Heart left ventricle (tissue), 16 donors: ENCODE results near the gene ASAP2. TPM values are rescaled to one million over a fixed set of nuclear protein-coding genes. Genes with fewer than 3 reads are reported as not detected.

Source experiments
- ATAC-seq, 4 donors: fragments of 200-7000 bp; cut with Tn5 transposase; one replicate each; pipeline ENCODE4 v1.9.1; 2020 to 2022; ENCODE audit warnings: moderate library complexity in 4 of 4, mild to moderate bottlenecking in 3 of 4, moderate number of reproducible peaks in 1 of 4
- DNase-seq, 5 donors: peaks; one replicate each; pipeline ENCODE4 v3.0.0-alpha.2; 2020
- H3K27ac ChIP-seq, 12 donors: fragments of 200-600 bp; sonication (generic) in 4 of 12; one replicate each; pipeline versions ENCODE4 v1.5.0 to v1.8.0; 2016 to 2022; ENCODE audit warnings: mild to moderate bottlenecking in 2 of 12
- H3K27me3 ChIP-seq, 9 donors: fragments of 200-600 bp; sonication (generic) in 2 of 9; one replicate each; pipeline versions ENCODE4 v1.5.1 to v1.8.0; 2016 to 2022; ENCODE audit warnings: mild to moderate bottlenecking in 3 of 9
- H3K36me3 ChIP-seq, 9 donors: fragments of 200-600 bp; sonication (generic) in 2 of 9; one replicate each; pipeline versions ENCODE4 v1.5.0 to v1.8.0; 2018 to 2022; ENCODE audit warnings: mild to moderate bottlenecking in 2 of 9
- H3K4me1 ChIP-seq, 12 donors: fragments of 200-600 bp; sonication (generic) in 4 of 12; one replicate each; pipeline versions ENCODE4 v1.5.0 to v1.8.0; 2016 to 2022; ENCODE audit warnings: mild to moderate bottlenecking in 3 of 12
- H3K4me3 ChIP-seq, 12 donors: fragments of 200-600 bp; sonication (generic) in 4 of 12; one replicate each; pipeline versions ENCODE4 v1.5.0 to v1.8.0; 2017 to 2022; ENCODE audit warnings: mild to moderate bottlenecking in 9 of 12, moderate library complexity in 4 of 12
- H3K9me3 ChIP-seq, 12 donors: fragments of 200-600 bp; sonication (generic) in 4 of 12; one replicate each; pipeline versions ENCODE4 v1.5.0 to v1.8.0; 2016 to 2022; ENCODE audit warnings: mild to moderate bottlenecking in 1 of 12
- POLR2A ChIP-seq, 2 donors: fragments of 450-650 bp; IDR thresholded peaks; one replicate each; pipeline ENCODE4 v1.6.1; 2017; ENCODE audit warnings: antibody characterized with exemption in 2 of 2, mild to moderate bottlenecking in 2 of 2, moderate library complexity in 2 of 2
- WGBS, 4 donors: extraction: QIAGEN DNeasy Blood & Tissue Kit in 2 of 4; methylation state at CpG; one replicate each; pipeline versions ENCODE4 v1.1.5 to v1.1.7; 2013 to 2018; 5-methylcytosine and 5-hydroxymethylcytosine counted together
- intact Hi-C, 10 donors: fragments of 100-400 bp; cut with DNase I; formaldehyde crosslinking; loops; one replicate each; pipeline versions ENCODE4 v1.11.1 to v1.14.2; 2022
- polyA plus RNA-seq, 2 donors: library from polyadenylated mRNA; stranded (reverse); fragments of 200-250 nt; gene quantifications; one replicate each; pipeline ENCODE4 v1.2.3, GENCODE V29; 2013
- total RNA-seq, 9 donors: library from RNA; depleted of rRNA in 2 of 9; stranded (reverse); fragments of >200 nt in 2 of 9; fragmentation: NEBNext Ultra II Directional in 3 of 9; extraction: Animal tissue kit (Norgen Biotek cat#: 25700) in 3 of 9; gene quantifications; one replicate each; pipeline versions ENCODE4 v1.1.0 to v1.2.4, GENCODE V29; 2016 to 2023
- TF ChIP-seq, protein P1 (sequence below), 12 donors: fragments of 200-600 bp; sonication (generic) in 4 of 12; IDR thresholded peaks; one replicate each; pipeline versions ENCODE4 v1.5.0 to v1.8.0; 2018 to 2022; ENCODE audit warnings: antibody characterized with exemption in 12 of 12, mild to moderate bottlenecking in 5 of 12
- donor health status: ischemic (EF 13 %, LVEDD 7.1; RV severe dilation, severe dysfunction).
- donor health status: healthy with polysubstance abuse.
- donor health status: DM: no; HTN: yes; CAD: no.
- donor health status: DM: no; HTN: no; CAD: no.
- donor health status: ischemic (EF 25% LVEDD 6.9; RV normal size, moderate dysfunction).
- donor health status: ischemic (EF 25% LVEDD 5.7; RV mildly dilated, moderate dysfunction).
- donor health status: healthy.
- donor health status: DM: yes; HTN: yes; CAD: no.
- donor health status: ischemic (EF 35%, LVEDD 5.7; RV mildly dilated, moderate dysfunction).
- donor health status: nonischemic (EF 11% LVEDD 7.7; RV severe dilation, severe dysfunction).
- donor health status: DM: yes; HTN: yes; CAD: no.
- donor health status: PGD.
- donor health status: ischemic (EF 29% LVEDD 5.4; RV normal size, mild dysfunction).
- donor health status: nonischemic (EF 23%, LVEDD 6.1; RV moderate dilation, normal function).

The ASAP2 gene
- total and polyA plus RNA-seq, 11 donors: 6.7 to 17.0 (median 11.9) TPM

DNA sequence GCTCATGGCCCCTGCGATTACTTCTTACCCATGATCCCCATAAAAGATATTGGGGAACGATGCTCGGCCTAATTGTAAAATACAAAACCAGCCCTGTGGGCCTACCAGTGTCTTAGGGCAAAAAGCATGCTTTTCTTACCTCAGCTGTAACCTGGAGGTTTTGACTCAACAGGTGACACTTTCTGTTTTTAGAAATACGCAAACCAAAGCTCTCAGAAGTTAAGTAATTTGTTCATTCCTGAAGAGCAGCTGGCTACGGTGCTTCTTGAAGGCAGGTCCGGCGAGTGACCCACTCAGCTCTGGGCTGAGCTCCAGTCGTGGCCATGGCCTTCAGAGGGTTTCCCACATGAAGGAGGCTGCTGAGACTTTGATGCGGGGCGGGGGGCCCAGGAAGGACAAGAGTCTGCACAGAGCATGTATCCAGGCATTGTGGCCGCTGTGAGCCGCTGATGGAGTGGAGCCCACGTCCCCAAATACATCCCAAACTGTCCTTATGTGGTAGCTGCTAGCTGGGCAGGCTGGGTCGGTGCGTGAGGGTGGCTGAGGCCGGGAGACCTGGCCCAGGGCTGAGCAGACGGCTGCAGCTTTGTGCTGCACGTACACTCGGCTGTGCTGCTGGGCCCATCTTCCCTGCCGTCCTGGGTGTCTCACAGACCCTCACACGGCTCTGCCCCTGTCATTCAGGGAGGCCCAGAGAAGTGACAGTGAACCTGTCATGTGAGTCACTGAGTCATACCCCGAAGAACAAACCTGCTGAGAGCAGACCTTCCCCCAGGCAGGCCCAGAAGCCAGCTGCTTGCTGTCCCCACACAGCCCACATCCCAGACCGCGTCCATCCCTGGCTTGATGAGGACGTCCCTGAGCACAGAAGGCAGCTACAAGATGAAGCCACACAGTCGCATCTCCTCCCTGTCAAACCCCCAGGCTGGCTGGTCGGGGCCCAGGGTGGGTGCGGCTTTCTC, 182.6 kb downstream of the ASAP2 start:
- Histone ChIP-seq H3K27ac (no peak overlapping the region), H3K27me3 (no peaks in the 10 kb centered on the region), H3K4me3 (no peak overlapping the region), H3K9me3 (no peaks in the 10 kb centered on the region), H3K36me3 (peaks cover 0 to 85% (median 45%) of the 10 kb centered on the region in 9 donors), H3K4me1 (peaks cover 0 to 36% (median 19%) of the 10 kb centered on the region in 12 donors)
- ATAC-seq: no peak
- intact Hi-C loops: no loop called here
- 88 to 94% (median 92%) methylated on average over 24 to 28 of the region's 28 CpGs for WGBS, 4 donors
- TF ChIP-seq POLR2A (IDR thresholded peaks at IDR 0.05): no peak
- DNase-seq: no peak

DNA sequence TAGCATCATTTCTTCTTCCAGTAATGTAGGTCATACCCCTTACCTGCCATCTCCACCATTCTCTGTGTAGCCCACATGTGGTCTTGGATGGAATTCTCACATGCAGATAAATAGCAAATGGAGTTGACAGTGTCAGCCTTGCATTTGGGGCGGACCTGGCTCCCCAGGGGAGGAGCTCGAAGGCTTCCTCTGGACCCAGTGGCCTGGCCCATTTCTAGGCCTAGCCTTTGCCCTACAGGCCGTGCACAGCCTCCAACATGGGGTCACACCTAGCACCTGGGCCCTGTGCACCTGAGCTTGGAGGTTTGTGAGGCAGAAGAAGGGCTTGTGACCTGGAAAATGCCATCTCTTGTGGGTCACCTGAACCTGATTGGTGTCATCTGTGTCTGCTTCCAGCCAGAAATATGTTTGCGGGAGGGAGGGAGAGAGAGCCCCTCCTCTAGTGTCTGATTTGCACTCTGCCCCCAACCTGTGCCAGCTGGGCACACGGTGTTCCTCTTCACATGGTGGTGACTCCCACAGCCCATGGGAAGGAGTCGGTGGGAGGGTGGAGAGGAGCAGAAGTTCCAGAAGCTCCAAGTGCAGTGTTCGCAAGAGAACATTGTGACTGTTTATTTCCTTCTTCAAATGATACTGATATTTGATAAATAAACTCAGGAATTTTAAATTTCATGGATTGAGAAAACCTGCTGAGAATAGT, 183.7 kb downstream of the ASAP2 start:
- no peaks in the 10 kb centered on the region for H3K9me3 ChIP-seq
- H3K4me1 ChIP-seq: peaks cover 0 to 36% (median 19%) of the 10 kb centered on the region in 12 donors
- H3K27ac ChIP-seq: no peak overlapping the region
- peaks cover 0 to 85% (median 49%) of the 10 kb centered on the region in 9 donors for H3K36me3 ChIP-seq
- 85 to 95% (median 95%) methylated on average over 7 of the region's 7 CpGs for WGBS, 4 donors
- TF ChIP-seq POLR2A (IDR thresholded peaks at IDR 0.05): no peak
- TF ChIP-seq, protein P1, sequence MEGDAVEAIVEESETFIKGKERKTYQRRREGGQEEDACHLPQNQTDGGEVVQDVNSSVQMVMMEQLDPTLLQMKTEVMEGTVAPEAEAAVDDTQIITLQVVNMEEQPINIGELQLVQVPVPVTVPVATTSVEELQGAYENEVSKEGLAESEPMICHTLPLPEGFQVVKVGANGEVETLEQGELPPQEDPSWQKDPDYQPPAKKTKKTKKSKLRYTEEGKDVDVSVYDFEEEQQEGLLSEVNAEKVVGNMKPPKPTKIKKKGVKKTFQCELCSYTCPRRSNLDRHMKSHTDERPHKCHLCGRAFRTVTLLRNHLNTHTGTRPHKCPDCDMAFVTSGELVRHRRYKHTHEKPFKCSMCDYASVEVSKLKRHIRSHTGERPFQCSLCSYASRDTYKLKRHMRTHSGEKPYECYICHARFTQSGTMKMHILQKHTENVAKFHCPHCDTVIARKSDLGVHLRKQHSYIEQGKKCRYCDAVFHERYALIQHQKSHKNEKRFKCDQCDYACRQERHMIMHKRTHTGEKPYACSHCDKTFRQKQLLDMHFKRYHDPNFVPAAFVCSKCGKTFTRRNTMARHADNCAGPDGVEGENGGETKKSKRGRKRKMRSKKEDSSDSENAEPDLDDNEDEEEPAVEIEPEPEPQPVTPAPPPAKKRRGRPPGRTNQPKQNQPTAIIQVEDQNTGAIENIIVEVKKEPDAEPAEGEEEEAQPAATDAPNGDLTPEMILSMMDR (IDR thresholded peaks at IDR 0.05): no peak
- no peak overlapping the region for H3K4me3 ChIP-seq
- DNase-seq (no peak), ATAC-seq (no peak)
- H3K27me3 ChIP-seq: no peaks in the 10 kb centered on the region
- intact Hi-C loops: no loop called here

DNA sequence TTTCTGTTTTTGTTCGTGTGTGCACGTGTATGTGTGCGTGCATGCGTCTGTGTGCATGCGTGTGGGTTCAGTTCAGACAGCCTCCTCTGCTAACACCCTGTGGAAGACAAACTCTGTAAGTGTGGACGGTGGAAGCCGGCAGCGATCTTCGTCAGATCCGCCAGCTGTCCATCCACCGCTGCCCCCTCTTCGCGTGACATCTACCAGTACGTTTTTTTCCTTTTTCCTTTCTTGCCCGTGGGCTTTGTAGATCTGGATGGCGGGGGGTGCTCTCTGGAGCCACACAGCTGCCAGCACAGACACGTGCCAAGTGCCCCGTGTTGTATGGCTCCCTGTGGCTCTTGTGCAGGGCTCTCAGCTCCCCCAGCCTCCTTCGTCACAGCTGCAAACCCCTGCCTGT, 184.4 kb downstream of the ASAP2 start:
- no peak overlapping the region for H3K4me3 ChIP-seq
- TF ChIP-seq, protein P1 (IDR thresholded peaks at IDR 0.05): no peak
- no peak for TF ChIP-seq POLR2A (IDR thresholded peaks at IDR 0.05)
- H3K27ac ChIP-seq: no peak overlapping the region
- no peak for ATAC-seq
- H3K4me1 ChIP-seq: peaks cover 0 to 33% (median 19%) of the 10 kb centered on the region in 12 donors
- intact Hi-C loops: no loop called here
- H3K36me3 ChIP-seq: peaks cover 0 to 84% (median 52%) of the 10 kb centered on the region in 9 donors
- DNase-seq: no peak
- 93 to 95% (median 94%) methylated on average over 19 of the region's 19 CpGs for WGBS, 4 donors
- H3K27me3 ChIP-seq: no peaks in the 10 kb centered on the region
- H3K9me3 ChIP-seq: no peaks in the 10 kb centered on the region

DNA sequence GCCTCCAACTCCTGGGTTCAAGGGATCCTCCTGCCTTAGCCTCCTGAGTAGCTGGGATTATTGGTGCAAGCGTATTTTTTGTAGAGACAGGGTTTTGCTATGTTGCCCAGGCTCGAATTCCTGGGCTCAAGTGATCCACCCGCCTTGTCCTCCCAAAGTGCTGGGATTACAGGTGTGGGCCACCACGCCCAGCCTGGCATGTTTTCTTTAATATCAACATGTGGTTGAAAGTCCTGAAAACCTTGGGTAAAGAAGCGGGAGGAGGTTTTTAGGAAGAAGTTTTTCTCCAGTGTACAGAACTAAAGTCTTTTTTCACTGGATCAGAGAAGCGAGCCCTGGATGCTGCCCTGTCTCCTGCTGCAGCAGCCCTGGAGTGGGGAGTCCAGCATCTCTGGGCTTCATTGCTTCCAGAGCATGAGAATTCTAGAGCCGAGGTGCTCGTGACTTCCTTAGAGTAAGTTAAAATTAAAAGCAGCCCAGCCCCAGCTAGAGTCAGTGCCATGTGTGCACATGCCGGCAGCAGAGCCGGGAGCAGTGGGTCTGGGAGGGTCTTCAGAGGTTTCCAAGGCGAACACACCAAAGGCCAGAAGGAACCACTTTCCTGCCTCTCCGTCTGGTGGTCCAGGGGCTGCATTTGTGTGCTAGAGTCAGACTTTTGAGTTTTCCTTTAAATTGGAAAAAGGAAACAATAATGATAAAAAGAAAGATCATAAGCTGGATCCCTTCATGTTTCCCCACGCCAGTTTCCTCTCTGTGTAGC, 185.5 kb downstream of the ASAP2 start:
- ATAC-seq: no peak
- DNase-seq: no peak
- WGBS, 4 donors: 81 to 88% (median 84%) methylated on average over 13 of the region's 13 CpGs
- H3K4me3 ChIP-seq: no peak overlapping the region
- no peak for TF ChIP-seq POLR2A (IDR thresholded peaks at IDR 0.05)
- TF ChIP-seq, protein P1 (IDR thresholded peaks at IDR 0.05): no peak
- peaks cover 0 to 25% (median 18%) of the 10 kb centered on the region in 12 donors for H3K4me1 ChIP-seq
- H3K36me3 ChIP-seq: peaks cover 0 to 87% (median 49%) of the 10 kb centered on the region in 9 donors
- H3K9me3 ChIP-seq: no peaks in the 10 kb centered on the region
- H3K27ac ChIP-seq: peak overlapping the region in 11 of 12 donors; percentile 0 to 78 (median 64)
- intact Hi-C loops: no loop called here
- no peaks in the 10 kb centered on the region for H3K27me3 ChIP-seq
